A549 (cell line): Measurements from ENCODE around the gene IBSP.

ENCODE experiments used
- EP300 ChIP-seq, 2 experiments: fragments of >200 bp; sonication (Bioruptor Twin); formaldehyde crosslinking; IDR thresholded peaks; 2 replicates in 1 of 2; 3 replicates in 1 of 2; pipeline ENCODE4 v1.6.1; 2016 to 2017
- HDAC2 ChIP-seq: fragments of 200-600 bp; sonication (generic); IDR thresholded peaks from 2 replicates; pipeline ENCODE4 v1.6.1; 2016
- HES2 ChIP-seq: fragments of >200 bp; sonication (Bioruptor Twin); formaldehyde crosslinking; IDR thresholded peaks from 2 replicates; pipeline ENCODE4 v1.6.1; 2016
- MAFK ChIP-seq: fragments of 450-650 bp; IDR thresholded peaks from 2 replicates; pipeline ENCODE4 v1.6.1; 2014; ENCODE audit not compliant: partially characterized antibody
- MYC ChIP-seq: IDR thresholded peaks from 2 replicates; pipeline ENCODE4 v1.6.1; 2012; ENCODE audit warnings: mild to moderate bottlenecking, inconsistent platforms, low read length, improper control_type of control experiment, borderline replicate concordance
- NR3C1 ChIP-seq: fragments of >200 bp; sonication (Bioruptor Twin); formaldehyde crosslinking; IDR thresholded peaks from 3 replicates; pipeline ENCODE4 v1.6.1; 2017
- POLR2A ChIP-seq: IDR thresholded peaks from 2 replicates; pipeline ENCODE4 v1.6.1; 2012; ENCODE audit warnings: mild to moderate bottlenecking, low read length
- RAD21 ChIP-seq, 2 experiments: fragments of >200 bp in 1 of 2; sonication (Bioruptor Twin) in 1 of 2; formaldehyde crosslinking in 1 of 2; IDR thresholded peaks in 1 of 2; conservative IDR thresholded peaks in 1 of 2; 2 replicates in 1 of 2; 3 replicates in 1 of 2; pipeline ENCODE4 v1.6.1; 2012 to 2018; ENCODE audit warnings: inconsistent platforms in 1 of 2
- TF ChIP-seq, protein P1 (sequence below): fragments of >200 bp; sonication (Bioruptor Twin); formaldehyde crosslinking; IDR thresholded peaks from 3 replicates; pipeline ENCODE4 v1.5.1; 2016

DNA sequence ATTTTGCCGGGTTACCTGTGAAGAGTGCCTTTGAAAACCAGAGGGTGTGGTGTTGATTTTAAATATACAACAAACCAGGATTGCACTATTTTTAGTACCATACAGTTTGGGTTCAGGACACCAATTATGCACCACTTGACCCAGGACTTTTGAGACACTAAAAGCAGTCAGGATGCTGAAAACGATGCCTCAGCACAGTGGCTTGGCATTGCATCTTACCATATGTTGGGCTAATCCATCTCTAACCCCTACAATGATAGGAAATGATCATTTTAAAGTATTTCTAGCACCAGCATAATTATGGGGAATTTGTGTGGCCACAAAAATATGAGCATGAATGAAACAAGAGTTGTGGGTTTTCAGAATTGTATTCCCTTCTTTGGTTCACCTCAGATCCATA, 4.1 kb downstream of the IBSP start:
- no peak for TF ChIP-seq RAD21 (conservative IDR thresholded peaks at IDR 0.05 in 1 of 2, IDR thresholded peaks at IDR 0.05 in 1 of 2)
- TF ChIP-seq EP300 (IDR thresholded peaks at IDR 0.05) = no peak
- TF ChIP-seq, protein P1, sequence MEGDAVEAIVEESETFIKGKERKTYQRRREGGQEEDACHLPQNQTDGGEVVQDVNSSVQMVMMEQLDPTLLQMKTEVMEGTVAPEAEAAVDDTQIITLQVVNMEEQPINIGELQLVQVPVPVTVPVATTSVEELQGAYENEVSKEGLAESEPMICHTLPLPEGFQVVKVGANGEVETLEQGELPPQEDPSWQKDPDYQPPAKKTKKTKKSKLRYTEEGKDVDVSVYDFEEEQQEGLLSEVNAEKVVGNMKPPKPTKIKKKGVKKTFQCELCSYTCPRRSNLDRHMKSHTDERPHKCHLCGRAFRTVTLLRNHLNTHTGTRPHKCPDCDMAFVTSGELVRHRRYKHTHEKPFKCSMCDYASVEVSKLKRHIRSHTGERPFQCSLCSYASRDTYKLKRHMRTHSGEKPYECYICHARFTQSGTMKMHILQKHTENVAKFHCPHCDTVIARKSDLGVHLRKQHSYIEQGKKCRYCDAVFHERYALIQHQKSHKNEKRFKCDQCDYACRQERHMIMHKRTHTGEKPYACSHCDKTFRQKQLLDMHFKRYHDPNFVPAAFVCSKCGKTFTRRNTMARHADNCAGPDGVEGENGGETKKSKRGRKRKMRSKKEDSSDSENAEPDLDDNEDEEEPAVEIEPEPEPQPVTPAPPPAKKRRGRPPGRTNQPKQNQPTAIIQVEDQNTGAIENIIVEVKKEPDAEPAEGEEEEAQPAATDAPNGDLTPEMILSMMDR = no peak
- TF ChIP-seq POLR2A = no peak
- no peak for TF ChIP-seq MYC
- TF ChIP-seq HDAC2 = no peak
- TF ChIP-seq MAFK = no peak
- TF ChIP-seq NR3C1 = no peak
- TF ChIP-seq HES2 = no peak
